NB4 (cell line): ENCODE data around the gene DCBLD2.
A peak's percentile ranks its signal among the peaks of the same experiment; 100 is the strongest.

ENCODE experiments used
- DNase-seq: peaks from one replicate; pipeline ENCODE4 v3.0.0; 2010; ENCODE audit warnings: low read depth
- H3K4me3 ChIP-seq: one replicate; pipeline ENCODE4 v1.5.1; 2011; ENCODE audit warnings: mild to moderate bottlenecking, low read depth, low read length, moderate library complexity
- MYC ChIP-seq: IDR thresholded peaks from 2 replicates; pipeline ENCODE4 v1.6.1; 2011; ENCODE audit warnings: low read depth, low read length
- POLR2A ChIP-seq: IDR thresholded peaks from 2 replicates; pipeline ENCODE4 v1.6.1; 2011; ENCODE audit warnings: mild to moderate bottlenecking; ENCODE audit not compliant: insufficient read length; ENCODE audit errors: extremely low read depth
- TF ChIP-seq, protein P1 (sequence below): IDR thresholded peaks from 2 replicates; pipeline ENCODE4 v1.6.1; 2011; ENCODE audit warnings: low read depth, low read length
- TF ChIP-seq, protein P2 (sequence below): IDR thresholded peaks from one replicate; pipeline ENCODE4 v1.5.1; 2012; ENCODE audit warnings: low read depth, low read length

The DCBLD2 gene

DNA sequence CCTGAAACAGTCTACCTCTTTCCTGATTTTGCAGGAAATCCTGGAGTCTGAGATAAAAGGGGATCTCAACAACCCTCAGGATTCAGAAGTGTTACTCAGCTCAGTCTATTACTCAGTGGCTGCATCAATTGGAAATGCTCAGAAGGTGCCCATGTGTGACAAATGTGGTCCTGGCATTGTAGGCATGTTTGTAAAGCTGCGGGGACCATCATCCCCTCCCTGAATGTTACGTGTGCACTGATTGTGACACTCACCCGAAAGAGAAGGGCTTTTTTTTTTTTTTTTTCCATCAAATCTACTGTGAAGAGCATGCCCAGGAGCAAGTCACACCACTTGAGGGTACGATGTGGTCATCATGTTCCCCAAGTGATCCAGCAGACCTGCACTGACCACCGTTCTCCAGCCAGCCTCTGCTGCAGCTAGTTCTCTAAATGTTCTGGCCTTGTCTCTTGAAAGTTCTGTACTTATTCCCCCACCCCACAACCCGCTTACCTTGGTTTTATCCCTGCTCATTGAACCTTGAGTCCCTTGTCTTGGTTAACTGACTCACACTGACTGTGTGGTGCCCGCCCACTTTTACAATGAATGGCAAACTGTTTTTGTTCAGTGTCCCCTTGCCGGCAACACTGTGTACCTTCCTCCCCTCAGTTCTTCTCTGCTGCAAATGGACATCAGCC lies 118.5 kb downstream of the DCBLD2 start:
- TF ChIP-seq, protein P1, sequence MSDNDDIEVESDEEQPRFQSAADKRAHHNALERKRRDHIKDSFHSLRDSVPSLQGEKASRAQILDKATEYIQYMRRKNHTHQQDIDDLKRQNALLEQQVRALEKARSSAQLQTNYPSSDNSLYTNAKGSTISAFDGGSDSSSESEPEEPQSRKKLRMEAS = no peak
- TF ChIP-seq, protein P2, sequence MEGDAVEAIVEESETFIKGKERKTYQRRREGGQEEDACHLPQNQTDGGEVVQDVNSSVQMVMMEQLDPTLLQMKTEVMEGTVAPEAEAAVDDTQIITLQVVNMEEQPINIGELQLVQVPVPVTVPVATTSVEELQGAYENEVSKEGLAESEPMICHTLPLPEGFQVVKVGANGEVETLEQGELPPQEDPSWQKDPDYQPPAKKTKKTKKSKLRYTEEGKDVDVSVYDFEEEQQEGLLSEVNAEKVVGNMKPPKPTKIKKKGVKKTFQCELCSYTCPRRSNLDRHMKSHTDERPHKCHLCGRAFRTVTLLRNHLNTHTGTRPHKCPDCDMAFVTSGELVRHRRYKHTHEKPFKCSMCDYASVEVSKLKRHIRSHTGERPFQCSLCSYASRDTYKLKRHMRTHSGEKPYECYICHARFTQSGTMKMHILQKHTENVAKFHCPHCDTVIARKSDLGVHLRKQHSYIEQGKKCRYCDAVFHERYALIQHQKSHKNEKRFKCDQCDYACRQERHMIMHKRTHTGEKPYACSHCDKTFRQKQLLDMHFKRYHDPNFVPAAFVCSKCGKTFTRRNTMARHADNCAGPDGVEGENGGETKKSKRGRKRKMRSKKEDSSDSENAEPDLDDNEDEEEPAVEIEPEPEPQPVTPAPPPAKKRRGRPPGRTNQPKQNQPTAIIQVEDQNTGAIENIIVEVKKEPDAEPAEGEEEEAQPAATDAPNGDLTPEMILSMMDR = no peak
- TF ChIP-seq MYC (no peak), POLR2A (no peak)
- no peak for DNase-seq
- no peak overlapping the region for H3K4me3 ChIP-seq

DNA sequence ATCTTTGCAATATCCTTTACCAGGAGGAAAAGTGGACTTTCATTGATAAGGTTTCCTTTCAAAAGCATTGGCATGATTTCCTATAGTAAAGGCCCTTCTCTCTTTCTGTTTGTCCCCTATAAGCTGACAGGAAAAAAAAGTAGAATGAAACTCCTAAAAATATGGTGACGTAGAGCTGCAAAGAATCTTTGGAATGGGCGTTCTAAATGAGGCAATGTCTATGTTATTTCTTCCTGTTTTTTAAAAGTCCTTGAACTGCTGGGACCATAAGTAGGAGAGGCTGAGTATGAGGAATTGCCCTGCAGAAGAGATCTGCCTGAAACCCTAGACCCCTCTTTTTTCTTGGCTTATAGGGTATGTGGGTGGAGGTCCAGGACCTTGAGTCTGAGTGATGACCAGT lies 121.2 kb downstream of the DCBLD2 start:
- no peak for DNase-seq
- TF ChIP-seq, protein P2 = no peak
- TF ChIP-seq MYC (no peak), POLR2A (no peak)
- TF ChIP-seq, protein P1 = no peak
- no peak overlapping the region for H3K4me3 ChIP-seq

DNA sequence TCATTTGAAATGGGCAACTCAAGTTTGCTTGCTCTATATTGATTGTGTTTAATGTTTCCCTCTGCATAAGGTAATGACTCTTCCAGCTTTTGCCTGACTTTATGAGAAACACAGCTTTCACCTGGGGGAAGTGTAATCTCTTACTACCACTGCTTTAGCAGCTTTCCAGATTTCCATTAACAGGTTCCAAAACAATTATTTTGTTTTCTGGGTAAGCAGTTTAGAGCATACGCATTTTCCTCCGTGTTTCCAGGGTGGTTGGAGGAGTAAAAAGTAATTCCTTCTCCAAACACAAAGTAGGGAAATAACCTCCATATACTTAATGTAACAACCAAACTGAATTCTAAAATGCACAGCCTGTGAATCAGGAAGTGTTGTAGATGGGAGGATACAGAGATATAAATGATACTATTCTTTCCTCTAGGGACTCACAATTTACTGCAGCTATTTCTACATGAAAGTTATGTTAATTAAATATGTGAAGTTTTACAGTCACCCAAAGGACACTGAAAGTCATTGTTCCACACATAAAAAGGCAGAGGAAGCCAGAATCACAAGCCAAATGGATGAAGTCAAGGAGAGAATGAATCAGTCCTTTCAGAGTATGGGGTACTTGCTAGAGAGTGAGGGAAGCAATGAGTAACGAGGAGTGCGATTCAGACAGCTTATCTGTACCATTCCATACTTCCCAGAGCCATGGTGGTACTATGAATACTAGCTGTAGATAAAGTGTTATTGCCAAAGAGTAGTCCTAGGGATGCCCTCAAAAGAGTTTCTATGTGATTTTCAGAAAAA lies 121.8 kb downstream of the DCBLD2 start:
- no peak for TF ChIP-seq POLR2A
- TF ChIP-seq, protein P1 = no peak
- TF ChIP-seq, protein P2 = no peak
- no peak for TF ChIP-seq MYC
- DNase-seq = peak; percentile 14
- H3K4me3 ChIP-seq = no peak overlapping the region

DNA sequence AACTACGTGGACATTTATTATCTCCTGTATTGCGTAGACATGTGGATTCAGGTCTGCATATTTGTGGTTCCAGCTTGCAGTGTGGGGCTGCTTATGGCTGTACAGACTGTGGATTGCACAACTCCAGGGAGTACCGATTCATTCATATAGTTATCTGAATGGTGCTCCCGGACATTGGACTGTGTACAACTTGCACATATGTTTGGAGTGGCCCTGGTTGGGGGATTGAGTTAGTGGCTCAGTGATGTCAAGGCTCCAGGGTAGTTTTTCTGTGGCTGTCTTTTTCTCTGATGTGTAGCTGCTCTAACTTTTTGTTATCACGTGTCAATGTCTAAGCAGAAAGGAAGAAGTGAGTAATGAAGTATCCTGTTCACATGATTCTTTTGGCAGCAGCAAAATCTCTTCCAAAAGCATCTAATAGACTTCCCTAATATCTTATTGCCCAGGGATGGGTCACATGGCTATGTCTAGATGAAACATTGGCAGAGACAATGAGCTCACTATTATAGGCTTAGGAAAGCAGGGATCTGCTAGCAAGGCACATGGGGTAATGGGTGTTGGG lies 122.6 kb downstream of the DCBLD2 start:
- peak; percentile 81 for DNase-seq
- TF ChIP-seq, protein P1 = 0 out of 2 replicates have a peak, but pooled peaks have one; percentile 2
- no peak for TF ChIP-seq POLR2A
- TF ChIP-seq, protein P2 = no peak
- no peak for TF ChIP-seq MYC
- no peak overlapping the region for H3K4me3 ChIP-seq

DNA sequence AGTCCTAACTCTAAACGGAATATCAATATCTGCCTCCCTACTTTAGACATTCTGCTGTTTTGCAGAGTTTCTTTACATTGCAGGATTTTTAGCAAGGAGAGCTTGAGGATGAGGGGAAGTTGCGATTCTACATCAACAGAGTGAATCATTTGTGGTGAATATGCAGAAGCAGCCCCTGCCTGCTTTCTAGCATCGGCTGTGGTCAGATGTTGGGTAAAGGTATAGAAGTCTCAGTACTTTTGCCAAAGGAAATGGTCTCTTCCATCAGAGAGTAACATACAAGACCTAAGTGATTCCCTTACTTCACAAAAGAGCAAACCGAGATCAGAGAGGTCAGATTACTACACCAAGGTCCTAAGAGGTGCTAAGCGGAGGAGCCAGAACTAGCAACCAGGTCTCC lies 123.1 kb downstream of the DCBLD2 start:
- TF ChIP-seq MYC = no peak
- no peak for TF ChIP-seq POLR2A
- TF ChIP-seq, protein P1 = no peak
- TF ChIP-seq, protein P2 = no peak
- H3K4me3 ChIP-seq = no peak overlapping the region
- DNase-seq = peak; percentile 81
